Stimulated activated naive CD8-positive, alpha-beta T cell treated with anti-CD3 and anti-CD28 coated beads, Interleukin-15, Interleukin-2, amounts not matched to agents 100 ng/mL and 50 ng/mL, for 24 hours (primary cell): ENCODE results near the gene ADM.

Source experiments
- H3K27ac Mint-ChIP-seq: one replicate; pipeline ENCODE4 v1.8.0; 2021; ENCODE audit warnings: mild to moderate bottlenecking, mixed read lengths
- H3K27me3 Mint-ChIP-seq: one replicate; pipeline ENCODE4 v1.8.0; 2021; ENCODE audit warnings: mixed read lengths
- H3K36me3 Mint-ChIP-seq: one replicate; pipeline ENCODE4 v1.8.0; 2021; ENCODE audit warnings: low read depth, mixed read lengths
- H3K4me1 Mint-ChIP-seq: one replicate; pipeline ENCODE4 v1.8.0; 2021; ENCODE audit warnings: low read depth, mixed read lengths
- H3K4me3 Mint-ChIP-seq: one replicate; pipeline ENCODE4 v1.8.0; 2021; ENCODE audit warnings: mild to moderate bottlenecking, mixed read lengths
- H3K9me3 Mint-ChIP-seq: one replicate; pipeline ENCODE4 v1.8.0; 2021; ENCODE audit warnings: mixed read lengths

The ADM gene

DNA sequence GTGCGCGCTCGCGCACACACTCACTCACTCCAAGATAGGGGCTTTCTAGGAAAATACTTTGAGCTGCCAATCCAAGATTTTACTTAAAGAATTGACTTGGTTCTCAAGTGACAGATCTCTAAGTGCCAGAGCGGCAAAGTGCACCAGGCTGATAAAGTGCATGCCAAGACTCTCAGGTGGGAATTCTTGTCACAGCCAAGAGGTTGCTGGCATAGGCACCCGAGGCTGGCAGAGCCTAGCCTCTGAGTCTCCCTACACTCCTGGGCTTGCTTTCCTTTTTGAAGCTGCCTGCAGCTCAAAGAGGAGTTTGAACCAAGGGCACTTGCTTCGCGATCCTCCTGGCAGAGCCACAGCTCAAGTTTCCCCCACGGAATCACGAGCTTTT, 2.5 kb upstream of the ADM start:
- H3K4me3 Mint-ChIP-seq: peak overlapping the region; percentile 89
- H3K27ac Mint-ChIP-seq: no peak overlapping the region
- peaks cover 55% of the 10 kb centered on the region for H3K27me3 Mint-ChIP-seq
- H3K9me3 Mint-ChIP-seq: no peaks in the 10 kb centered on the region
- peaks cover 62% of the 10 kb centered on the region for H3K4me1 Mint-ChIP-seq
- no peaks in the 10 kb centered on the region for H3K36me3 Mint-ChIP-seq

DNA sequence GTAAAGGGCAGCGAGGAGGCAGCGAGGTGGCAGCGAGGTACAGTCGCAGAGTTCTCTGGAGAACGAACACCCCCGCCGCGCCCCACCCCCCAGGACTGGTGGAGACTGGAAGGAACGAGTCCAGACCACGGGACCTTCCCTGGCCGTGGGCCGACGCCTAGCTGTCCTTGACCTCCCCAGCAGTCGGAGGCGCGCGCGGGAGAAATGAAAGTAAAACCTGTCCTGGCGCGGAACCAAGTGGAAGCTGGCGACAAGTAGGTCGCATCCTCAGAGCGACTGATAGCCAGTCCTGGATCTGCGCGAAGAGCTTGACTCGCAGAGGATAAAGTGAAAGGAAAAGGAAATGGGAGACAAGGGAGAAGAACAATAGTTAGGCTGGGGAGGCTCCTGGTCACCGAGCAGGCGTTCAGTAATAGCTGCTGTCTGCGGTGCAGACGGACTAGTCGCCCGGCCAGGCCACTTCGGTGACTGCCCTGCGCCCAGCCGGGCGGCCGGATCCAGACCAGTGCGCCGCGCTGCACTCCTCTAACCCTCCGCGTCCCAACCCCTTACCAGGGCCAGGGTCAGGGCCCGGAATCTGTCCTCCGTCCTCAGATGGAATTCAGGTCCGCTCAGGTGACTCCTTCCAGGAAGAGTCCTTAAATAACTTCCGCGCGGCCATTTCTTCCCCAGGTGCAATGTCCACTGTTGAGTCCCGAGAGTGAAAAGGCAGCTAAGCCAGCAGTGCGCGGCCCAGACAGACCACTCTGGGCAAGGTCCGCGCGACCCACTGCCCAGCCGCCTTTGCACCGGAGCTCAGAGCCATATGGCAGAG, 1.9 kb upstream of the ADM start:
- no peaks in the 10 kb centered on the region for H3K36me3 Mint-ChIP-seq
- peak overlapping the region; percentile 89 for H3K4me3 Mint-ChIP-seq
- H3K4me1 Mint-ChIP-seq: peaks cover 61% of the 10 kb centered on the region
- H3K27ac Mint-ChIP-seq: peak overlapping the region; percentile 50
- H3K27me3 Mint-ChIP-seq: peaks cover 51% of the 10 kb centered on the region
- no peaks in the 10 kb centered on the region for H3K9me3 Mint-ChIP-seq

DNA sequence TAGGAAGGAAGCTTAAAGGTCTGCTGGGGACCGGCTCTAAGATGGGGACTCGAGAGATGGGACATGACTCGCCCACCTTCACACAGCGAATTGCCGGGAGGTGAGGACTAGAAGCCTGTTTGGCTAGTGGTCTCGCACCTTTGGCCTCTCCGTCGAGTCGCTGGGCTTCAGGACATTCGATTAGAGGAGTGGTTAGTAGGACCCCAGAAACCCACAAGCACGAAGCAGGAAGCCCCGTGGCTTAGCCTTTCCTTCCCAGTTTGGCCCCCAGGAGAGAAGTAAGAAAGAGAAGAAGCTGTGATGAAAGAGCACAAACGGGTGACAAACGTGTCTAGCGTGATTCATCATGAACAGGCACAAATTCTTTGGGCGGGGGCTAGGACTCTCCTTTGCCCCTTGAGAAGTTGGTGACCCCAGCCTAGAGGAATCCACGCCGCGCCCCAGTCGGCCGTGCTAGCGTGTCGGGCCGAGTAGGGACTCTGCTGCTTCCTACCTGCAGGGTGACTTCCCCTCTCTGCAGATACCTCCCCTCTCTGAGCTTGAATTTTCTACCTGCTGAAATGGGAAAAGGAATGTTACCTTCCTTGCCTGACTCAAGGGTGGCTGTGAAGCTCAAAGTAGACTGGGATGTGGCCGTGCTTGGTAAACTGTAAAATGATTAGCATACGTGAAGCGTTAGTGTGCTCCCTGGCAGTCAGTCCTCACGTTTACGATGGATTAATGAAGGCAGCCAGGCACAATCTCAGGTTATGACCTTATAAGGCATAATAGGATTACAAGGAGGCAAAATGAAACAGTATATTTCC, 1.1 kb upstream of the ADM start:
- Mint-ChIP-seq H3K27me3 (peaks cover 55% of the 10 kb centered on the region), H3K36me3 (no peaks in the 10 kb centered on the region), H3K27ac (peak overlapping the region; percentile 11), H3K4me3 (peak overlapping the region; percentile 89), H3K4me1 (peaks cover 63% of the 10 kb centered on the region), H3K9me3 (no peaks in the 10 kb centered on the region)

DNA sequence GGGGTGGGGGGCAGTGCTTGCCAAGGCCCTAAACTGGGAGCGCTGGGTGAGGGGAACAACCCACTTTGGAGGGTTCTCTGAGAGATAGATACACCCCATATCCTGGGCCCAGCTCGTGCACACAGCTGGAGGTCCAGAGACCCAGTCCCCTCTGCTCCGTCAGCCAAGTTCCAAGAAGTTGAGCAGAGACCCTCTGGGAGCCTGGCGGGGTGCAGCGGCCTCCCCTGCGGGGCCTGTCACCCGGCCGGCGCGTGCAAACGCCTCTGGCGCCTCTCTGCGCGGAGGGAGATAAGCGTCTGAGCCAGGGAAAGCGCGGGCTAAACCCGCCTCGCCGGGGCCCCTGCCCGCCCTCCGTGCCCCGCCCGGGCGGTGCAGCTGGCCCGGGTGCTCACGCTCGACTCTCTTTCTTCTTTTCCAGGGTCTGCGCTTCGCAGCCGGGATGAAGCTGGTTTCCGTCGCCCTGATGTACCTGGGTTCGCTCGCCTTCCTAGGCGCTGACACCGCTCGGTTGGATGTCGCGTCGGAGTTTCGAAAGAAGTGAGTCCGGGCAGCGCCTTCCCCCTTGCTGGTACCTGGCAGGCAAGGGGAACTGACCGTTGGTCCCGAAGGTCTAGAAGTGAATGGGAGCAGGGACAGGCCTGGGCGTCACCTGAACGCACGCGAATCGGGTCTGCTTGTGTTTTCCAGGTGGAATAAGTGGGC, 540 bp downstream of the ADM start:
- H3K27me3 Mint-ChIP-seq: peaks cover 57% of the 10 kb centered on the region
- no peaks in the 10 kb centered on the region for H3K36me3 Mint-ChIP-seq
- H3K27ac Mint-ChIP-seq: no peak overlapping the region
- H3K4me3 Mint-ChIP-seq: peak overlapping the region; percentile 89
- H3K4me1 Mint-ChIP-seq: peaks cover 72% of the 10 kb centered on the region
- no peaks in the 10 kb centered on the region for H3K9me3 Mint-ChIP-seq

DNA sequence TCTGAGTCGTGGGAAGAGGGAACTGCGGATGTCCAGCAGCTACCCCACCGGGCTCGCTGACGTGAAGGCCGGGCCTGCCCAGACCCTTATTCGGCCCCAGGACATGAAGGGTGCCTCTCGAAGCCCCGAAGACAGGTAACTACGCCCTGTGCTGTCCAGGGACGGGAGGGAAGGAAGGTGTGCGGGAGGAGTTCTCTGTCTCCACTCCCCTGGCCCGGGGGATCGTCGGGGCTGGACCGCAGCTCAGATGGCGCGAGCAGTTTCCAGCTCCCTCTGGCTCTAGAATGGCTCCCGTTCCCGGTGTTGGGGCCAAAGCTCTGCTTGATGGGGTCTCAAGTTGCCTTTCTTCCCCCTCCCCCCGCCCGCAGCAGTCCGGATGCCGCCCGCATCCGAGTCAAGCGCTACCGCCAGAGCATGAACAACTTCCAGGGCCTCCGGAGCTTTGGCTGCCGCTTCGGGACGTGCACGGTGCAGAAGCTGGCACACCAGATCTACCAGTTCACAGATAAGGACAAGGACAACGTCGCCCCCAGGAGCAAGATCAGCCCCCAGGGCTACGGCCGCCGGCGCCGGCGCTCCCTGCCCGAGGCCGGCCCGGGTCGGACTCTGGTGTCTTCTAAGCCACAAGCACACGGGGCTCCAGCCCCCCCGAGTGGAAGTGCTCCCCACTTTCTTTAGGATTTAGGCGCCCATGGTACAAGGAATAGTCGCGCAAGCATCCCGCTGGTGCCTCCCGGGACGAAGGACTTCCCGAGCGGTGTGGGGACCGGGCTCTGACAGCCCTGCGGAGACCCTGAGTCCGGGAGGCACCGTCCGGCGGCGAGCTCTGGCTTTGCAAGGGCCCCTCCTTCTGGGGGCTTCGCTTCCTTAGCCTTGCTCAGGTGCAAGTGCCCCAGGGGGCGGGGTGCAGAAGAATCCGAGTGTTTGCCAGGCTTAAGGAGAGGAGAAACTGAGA, 1.4 kb downstream of the ADM start:
- peaks cover 72% of the 10 kb centered on the region for H3K4me1 Mint-ChIP-seq
- H3K36me3 Mint-ChIP-seq: no peaks in the 10 kb centered on the region
- H3K27me3 Mint-ChIP-seq: peaks cover 52% of the 10 kb centered on the region
- peak overlapping the region; percentile 89 for H3K4me3 Mint-ChIP-seq
- no peaks in the 10 kb centered on the region for H3K9me3 Mint-ChIP-seq
- H3K27ac Mint-ChIP-seq: no peak overlapping the region

DNA sequence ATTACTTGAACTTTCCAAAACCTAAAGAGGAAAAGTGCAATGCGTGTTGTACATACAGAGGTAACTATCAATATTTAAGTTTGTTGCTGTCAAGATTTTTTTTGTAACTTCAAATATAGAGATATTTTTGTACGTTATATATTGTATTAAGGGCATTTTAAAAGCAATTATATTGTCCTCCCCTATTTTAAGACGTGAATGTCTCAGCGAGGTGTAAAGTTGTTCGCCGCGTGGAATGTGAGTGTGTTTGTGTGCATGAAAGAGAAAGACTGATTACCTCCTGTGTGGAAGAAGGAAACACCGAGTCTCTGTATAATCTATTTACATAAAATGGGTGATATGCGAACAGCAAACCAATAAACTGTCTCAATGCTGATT, 2.1 kb downstream of the ADM start:
- Mint-ChIP-seq H3K4me3 (peak overlapping the region; percentile 89), H3K27ac (peak overlapping the region; percentile 2), H3K36me3 (no peaks in the 10 kb centered on the region), H3K27me3 (peaks cover 56% of the 10 kb centered on the region), H3K4me1 (peaks cover 69% of the 10 kb centered on the region), H3K9me3 (no peaks in the 10 kb centered on the region)

DNA sequence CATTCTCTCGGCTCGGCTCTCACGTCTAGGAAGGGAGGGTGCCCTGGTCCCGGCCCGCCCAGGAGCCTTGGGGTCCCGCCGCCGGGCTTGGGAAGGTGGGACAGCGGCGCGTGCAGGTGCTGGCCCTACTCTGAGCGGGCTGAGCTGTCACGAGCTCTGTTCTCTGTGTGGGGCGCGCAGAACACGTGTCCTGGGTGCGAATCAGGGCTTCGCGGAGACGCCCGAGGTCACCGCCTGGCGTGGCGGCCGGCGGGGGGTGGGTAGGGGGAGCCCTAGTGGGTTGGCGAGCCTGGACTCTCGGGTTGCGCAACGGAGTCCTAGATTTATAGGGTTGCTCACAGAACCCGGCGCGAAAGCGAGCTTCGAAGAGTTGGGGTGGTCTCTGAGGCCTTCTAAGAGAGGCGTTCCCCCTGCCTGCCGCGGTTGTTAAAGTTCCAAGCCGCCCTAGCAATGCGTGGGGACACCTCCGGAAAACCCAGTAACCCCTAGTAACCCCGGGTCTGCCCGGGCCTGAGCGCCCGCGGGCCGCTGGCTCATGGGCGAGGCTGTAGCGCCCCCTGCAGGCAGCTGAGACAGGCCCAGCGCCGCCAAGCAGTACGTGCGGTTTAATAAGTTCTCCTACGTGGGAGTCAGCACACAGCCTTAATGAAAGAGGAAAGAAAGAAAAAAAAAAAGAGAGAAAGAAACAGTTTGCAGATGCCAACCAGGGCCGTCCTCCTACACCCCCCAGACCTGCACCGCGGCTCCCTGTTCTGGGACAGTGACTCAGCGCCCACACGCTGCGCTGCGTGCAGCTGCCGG, 2.7 kb downstream of the ADM start:
- Mint-ChIP-seq H3K9me3 (no peaks in the 10 kb centered on the region), H3K4me3 (peak overlapping the region; percentile 89), H3K4me1 (peaks cover 65% of the 10 kb centered on the region), H3K27ac (peak overlapping the region; percentile 85), H3K27me3 (peaks cover 58% of the 10 kb centered on the region), H3K36me3 (no peaks in the 10 kb centered on the region)

DNA sequence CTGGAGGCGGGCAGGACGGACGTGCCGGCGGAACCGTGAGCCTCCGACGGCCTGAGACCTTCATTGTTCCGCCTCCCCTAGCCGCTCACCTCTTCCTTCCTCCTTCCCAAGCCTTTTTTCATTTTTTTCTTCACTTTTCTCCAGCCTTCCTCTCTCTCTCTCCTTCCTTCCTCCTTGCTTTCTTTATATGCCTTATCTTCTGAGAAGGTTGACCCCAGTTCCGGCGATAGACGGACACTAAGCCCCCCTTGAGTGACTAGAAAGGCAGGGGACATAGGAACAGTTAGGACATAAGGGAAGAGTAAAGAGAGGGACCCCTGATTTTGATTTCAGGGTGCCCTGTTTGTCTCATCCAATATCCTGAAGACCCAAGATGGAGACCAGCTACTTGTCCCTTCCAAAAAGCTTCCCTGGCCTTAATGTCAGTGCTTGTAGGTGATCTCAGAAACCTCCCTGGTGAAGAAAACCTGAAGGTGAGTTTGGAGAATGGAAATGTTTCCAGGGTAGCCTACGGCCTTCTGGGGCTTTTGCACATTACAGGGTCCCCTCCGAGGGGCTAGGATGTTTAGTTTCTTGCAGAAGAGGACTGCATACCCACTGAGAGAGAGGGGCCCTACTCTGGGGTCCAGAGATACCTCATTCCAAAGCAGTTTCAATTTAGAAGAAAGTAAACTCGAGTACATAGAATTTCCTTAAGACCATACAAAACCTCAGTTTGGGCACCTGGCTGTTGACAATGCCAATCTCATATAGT, 3.5 kb downstream of the ADM start:
- no peaks in the 10 kb centered on the region for H3K36me3 Mint-ChIP-seq
- H3K27me3 Mint-ChIP-seq: peaks cover 56% of the 10 kb centered on the region
- H3K4me3 Mint-ChIP-seq: peak overlapping the region; percentile 89
- H3K4me1 Mint-ChIP-seq: peaks cover 59% of the 10 kb centered on the region
- no peaks in the 10 kb centered on the region for H3K9me3 Mint-ChIP-seq
- H3K27ac Mint-ChIP-seq: peak overlapping the region; percentile 85

DNA sequence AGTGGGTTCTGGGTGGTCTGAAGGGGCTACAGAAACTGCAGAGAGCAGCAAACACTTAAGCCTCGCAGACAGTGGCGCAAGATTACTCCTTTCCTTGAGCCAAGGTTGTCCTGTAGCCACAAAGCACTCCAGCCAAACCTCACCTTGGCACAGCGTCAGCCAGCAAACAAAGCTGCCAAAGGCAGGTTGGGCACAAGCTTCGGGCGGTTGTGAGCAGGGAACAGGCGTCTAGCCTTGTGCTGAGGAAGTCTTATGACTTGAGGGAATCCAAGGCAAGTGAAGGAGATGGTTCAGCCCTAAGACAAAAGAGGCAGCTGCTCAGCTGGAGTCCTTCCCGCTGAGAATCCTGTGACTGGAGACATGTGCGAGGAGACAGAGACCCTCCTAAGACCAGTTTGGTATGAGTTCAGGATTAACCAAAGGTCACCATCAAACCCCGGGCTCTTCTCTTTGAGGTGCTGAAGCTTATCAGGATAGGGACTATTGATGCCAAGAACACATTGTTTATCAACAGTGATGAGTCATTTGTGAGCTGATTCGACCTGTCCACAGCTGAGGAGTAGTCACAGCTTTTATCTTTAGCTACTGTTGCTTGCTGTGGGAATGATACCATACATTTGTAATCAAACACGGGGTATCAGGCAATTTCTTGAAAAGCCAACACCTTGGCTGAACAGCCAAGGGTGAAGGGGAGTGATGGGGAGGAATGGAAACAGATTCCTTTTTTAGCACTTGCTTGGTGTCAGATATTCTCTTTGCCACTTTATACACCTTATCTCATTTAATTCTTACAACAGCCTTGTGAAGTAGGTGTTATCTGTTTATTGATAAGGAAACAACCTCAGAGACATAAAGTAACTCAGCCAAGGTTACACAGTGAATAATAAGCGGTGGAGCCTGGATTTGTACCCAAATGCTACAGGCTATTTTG, 4.6 kb downstream of the ADM start:
- H3K9me3 Mint-ChIP-seq: no peaks in the 10 kb centered on the region
- H3K27me3 Mint-ChIP-seq: peaks cover 57% of the 10 kb centered on the region
- H3K4me1 Mint-ChIP-seq: peaks cover 49% of the 10 kb centered on the region
- H3K4me3 Mint-ChIP-seq: peak overlapping the region; percentile 89
- H3K36me3 Mint-ChIP-seq: no peaks in the 10 kb centered on the region
- no peak overlapping the region for H3K27ac Mint-ChIP-seq

DNA sequence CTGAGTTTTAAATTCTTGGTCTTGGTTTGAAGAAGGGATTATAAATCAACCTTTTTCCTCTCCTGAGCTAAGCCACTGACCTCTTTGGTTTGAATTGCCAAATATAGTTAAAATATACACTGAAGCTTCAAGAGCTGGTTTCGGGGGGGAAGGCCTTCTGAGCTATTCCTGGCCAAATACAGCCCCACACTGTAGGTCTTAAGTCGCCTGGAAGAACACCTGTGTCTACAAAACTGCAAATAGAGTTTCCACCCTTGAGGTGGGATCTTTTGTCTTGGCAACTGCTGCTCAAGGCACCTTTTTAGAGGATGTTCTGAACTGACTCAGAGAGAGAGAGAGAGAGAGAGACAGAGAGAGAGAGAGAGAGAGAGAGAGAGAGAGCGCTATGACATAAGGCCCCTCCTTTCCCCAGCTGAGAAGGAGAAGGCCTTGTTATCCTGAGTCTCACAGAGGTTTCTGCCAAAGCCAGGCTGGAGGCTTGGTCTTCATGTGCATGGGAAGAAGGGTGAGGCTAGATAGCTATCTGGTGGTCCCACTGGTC, 5.5 kb downstream of the ADM start:
- Mint-ChIP-seq H3K4me3 (no peak overlapping the region), H3K27me3 (peaks cover 59% of the 10 kb centered on the region), H3K9me3 (no peaks in the 10 kb centered on the region), H3K36me3 (no peaks in the 10 kb centered on the region), H3K4me1 (peaks cover 41% of the 10 kb centered on the region), H3K27ac (no peak overlapping the region)

DNA sequence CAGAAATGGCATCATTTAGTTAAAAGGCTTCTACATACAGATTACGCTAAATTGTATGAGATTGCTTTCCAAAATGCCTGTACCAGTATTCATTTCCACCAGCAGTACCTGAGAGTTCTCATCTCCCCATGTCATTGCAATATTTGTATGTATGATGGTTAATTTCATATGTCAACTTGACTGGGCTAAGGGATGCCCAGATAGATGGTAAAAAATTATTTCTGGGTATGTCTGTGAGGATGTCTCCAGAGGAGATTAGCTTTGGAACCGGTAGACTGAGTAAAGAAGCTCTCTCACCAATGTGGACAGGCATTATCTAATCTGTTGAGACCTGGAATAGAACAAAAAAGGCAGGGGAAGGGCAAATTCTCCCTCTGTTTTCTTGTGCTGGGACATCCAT, 6.9 kb downstream of the ADM start:
- H3K9me3 Mint-ChIP-seq: no peaks in the 10 kb centered on the region
- H3K4me3 Mint-ChIP-seq: no peak overlapping the region
- peaks cover 57% of the 10 kb centered on the region for H3K27me3 Mint-ChIP-seq
- H3K27ac Mint-ChIP-seq: no peak overlapping the region
- H3K36me3 Mint-ChIP-seq: no peaks in the 10 kb centered on the region
- peaks cover 27% of the 10 kb centered on the region for H3K4me1 Mint-ChIP-seq
